Osteocyte (in vitro differentiated cells): ENCODE data around the gene HAAO. TPM values are rescaled to one million over a fixed set of nuclear protein-coding genes. Genes with fewer than 3 reads are reported as not detected.
A peak's percentile ranks its signal among the peaks of the same experiment; 100 is the strongest.
"Not testable (repeated sequence)": the region's sequence is repeated elsewhere in the genome, so short reads cannot be mapped to it uniquely, and the experiment has no call there.

ENCODE experiments used
- DNase-seq: peaks from one replicate; pipeline ENCODE4 v3.0.0; 2021; ENCODE audit warnings: mixed read lengths; ENCODE audit not compliant: unreplicated experiment; ENCODE audit errors: extremely low spot score
- H3K27ac Mint-ChIP-seq: one replicate; pipeline ENCODE4 v1.8.0; 2021; ENCODE audit warnings: mild to moderate bottlenecking, mixed read lengths; ENCODE audit not compliant: unreplicated experiment
- H3K27me3 Mint-ChIP-seq: one replicate; pipeline ENCODE4 v1.8.0; 2021; ENCODE audit warnings: mixed read lengths; ENCODE audit not compliant: unreplicated experiment
- H3K36me3 Mint-ChIP-seq: one replicate; pipeline ENCODE4 v1.8.0; 2021; ENCODE audit warnings: mixed read lengths; ENCODE audit not compliant: unreplicated experiment
- H3K4me1 Mint-ChIP-seq: one replicate; pipeline ENCODE4 v1.8.0; 2021; ENCODE audit warnings: mixed read lengths; ENCODE audit not compliant: unreplicated experiment
- H3K4me3 Mint-ChIP-seq: one replicate; pipeline ENCODE4 v1.8.0; 2021; ENCODE audit warnings: mild to moderate bottlenecking, moderate library complexity, mixed read lengths; ENCODE audit not compliant: unreplicated experiment
- H3K9me3 Mint-ChIP-seq: one replicate; pipeline ENCODE4 v1.8.0; 2021; ENCODE audit warnings: mixed read lengths; ENCODE audit not compliant: unreplicated experiment
- CTCF ChIP-seq: fragments of 200-600 bp; sonication (generic); IDR thresholded peaks from 2 replicates; pipeline ENCODE4 v1.5.0; 2021; ENCODE audit warnings: antibody characterized with exemption, mild to moderate bottlenecking, moderate library complexity
- total RNA-seq: library from RNA; stranded (reverse); gene quantifications from 2 replicates; pipeline ENCODE4 v1.2.1, GENCODE V29; 2021

HAAO gene
- total RNA-seq, 1 donor from 2014 or later, result 1.1 TPM

- no peak for TF ChIP-seq CTCF
Measured at GRCh38 chr2:42835577-42836371, 43.4 kb upstream of the HAAO start.

GRCh38 chr2:42834161-42834560, 41.8 kb upstream of the HAAO start:
- Mint-ChIP-seq H3K36me3 (no peaks in the 10 kb centered on the region), H3K27ac (no peak overlapping the region), H3K4me1 (peaks cover 10% of the 10 kb centered on the region), H3K4me3 (no peak overlapping the region), H3K27me3 (no peaks in the 10 kb centered on the region), H3K9me3 (no peaks in the 10 kb centered on the region)
- no peak for TF ChIP-seq CTCF
- peak; percentile 80 for DNase-seq

More at GRCh38 chr2:42835577-42836371, 43.4 kb upstream of the HAAO start:
- Mint-ChIP-seq H3K36me3 (no peaks in the 10 kb centered on the region), H3K4me1 (peaks cover 13% of the 10 kb centered on the region), H3K4me3 (no peak overlapping the region), H3K27me3 (no peaks in the 10 kb centered on the region), H3K9me3 (no peaks in the 10 kb centered on the region), H3K27ac (peak overlapping the region; percentile 45)
- DNase-seq, result peak; percentile 59

- H3K27ac Mint-ChIP-seq, result no peak overlapping the region
- no peak for TF ChIP-seq CTCF
- peaks cover 22% of the 10 kb centered on the region for H3K4me1 Mint-ChIP-seq
- no peaks in the 10 kb centered on the region for H3K27me3 Mint-ChIP-seq
- no peaks in the 10 kb centered on the region for H3K9me3 Mint-ChIP-seq
- no peak overlapping the region for H3K4me3 Mint-ChIP-seq
- no peak for DNase-seq
- no peaks in the 10 kb centered on the region for H3K36me3 Mint-ChIP-seq
Measured at GRCh38 chr2:42832289-42832634, 39.9 kb upstream of the HAAO start.

GRCh38 chr2:42831575-42832288, 39.3 kb upstream of the HAAO start:
- peak; percentile 64 for DNase-seq
- H3K36me3 Mint-ChIP-seq, H3K27ac Mint-ChIP-seq, H3K4me3 Mint-ChIP-seq, H3K27me3 Mint-ChIP-seq, H3K9me3 Mint-ChIP-seq: not testable (repeated sequence)
- peaks cover 22% of the 10 kb centered on the region for H3K4me1 Mint-ChIP-seq

- H3K27ac Mint-ChIP-seq, result no peak overlapping the region
- DNase-seq, result peak; percentile 57
- no peaks in the 10 kb centered on the region for H3K27me3 Mint-ChIP-seq
- no peak overlapping the region for H3K4me3 Mint-ChIP-seq
- H3K4me1 Mint-ChIP-seq, result peaks cover 19% of the 10 kb centered on the region
- H3K36me3 Mint-ChIP-seq, result no peaks in the 10 kb centered on the region
- no peaks in the 10 kb centered on the region for H3K9me3 Mint-ChIP-seq
- no peak for TF ChIP-seq CTCF
Measured at GRCh38 chr2:42830922-42831574, 38.7 kb upstream of the HAAO start.
